ENCODE measurements around the gene SCGN.
A peak's percentile ranks its signal among the peaks of the same experiment; 100 is the strongest.

Gene SCGN

DNA sequence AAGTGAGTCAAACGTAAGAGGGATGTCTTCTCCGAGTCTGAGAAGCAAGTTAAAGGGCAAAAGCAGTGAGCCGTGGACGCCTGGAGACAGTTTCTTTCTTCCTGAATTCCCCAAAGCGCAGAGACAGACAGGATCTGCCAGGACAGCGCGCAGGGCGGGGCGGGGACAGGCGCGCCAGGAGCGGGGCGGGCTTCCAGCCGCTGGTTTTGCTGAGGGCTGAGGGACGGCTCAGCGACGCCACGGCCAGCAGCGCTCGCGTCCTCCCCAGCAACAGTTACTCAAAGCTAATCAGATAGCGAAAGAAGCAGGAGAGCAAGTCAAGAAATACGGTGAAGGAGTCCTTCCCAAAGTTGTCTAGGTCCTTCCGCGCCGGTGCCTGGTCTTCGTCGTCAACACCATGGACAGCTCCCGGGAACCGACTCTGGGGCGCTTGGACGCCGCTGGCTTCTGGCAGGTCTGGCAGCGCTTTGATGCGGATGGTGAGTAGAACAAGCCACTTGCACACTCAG, at the start of gene SCGN:
Gene SCGN (plus strand): TSS at position 209 of the 509 bp plus-strand sequence. CDS start 189 bp downstream, at position 398.
- peak; percentile 76 for DNase-seq

DNA sequence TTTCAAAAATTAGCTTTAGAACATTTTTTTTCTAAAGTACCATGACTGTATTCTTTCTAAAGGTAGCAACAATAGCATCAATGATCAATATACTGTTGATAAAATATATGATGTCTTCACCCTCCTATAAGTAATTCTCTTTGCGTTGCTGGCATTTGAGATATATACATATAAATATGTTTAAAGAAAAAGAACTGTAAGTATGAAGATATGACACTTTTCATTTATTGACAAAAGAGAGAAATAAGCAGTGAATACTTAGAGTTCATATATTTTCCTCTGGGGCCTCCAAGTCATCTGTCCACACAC, 49.4 kb upstream of the SCGN start:
- DNase-seq: no peak

DNA sequence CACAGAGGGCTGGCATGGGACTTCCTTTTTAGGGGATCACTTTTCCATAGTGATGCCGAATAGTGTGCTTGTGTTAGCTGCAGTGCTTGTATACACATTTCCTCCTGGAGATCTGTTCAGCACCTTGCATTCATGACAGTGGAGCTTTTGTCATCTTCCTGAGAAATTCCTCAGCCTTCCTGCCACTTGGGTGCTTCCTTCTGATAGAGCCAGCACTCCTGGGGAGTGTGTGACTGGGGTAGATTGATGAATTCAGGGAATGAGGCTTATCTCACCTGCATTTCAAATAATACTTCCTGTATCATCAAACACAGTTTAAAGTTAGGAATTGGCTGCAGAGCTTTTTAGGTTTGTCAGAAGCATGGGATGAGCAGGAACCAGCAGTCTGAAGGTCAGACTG, 48.8 kb upstream of the SCGN start:
- no peak for DNase-seq

DNA sequence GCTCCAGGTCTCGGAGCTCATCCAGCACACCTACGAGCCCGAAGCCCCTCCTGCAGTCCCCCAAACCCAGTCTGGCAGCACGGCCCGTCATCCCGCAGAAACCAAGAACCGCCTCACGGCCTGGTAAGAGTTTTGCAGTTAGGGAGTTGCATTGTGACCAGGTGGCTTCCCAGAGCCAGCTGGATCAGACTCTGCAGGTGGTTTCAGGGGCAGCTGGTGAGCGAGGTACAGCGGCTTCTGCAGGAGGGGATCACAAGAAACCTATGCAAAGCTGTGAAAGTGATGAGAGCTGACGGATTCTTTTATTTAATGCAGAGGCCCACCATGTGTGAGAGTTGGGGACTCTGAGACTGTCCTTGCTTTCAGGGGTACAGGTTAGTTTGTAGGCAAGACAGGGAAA, 45.9 kb upstream of the SCGN start:
- DNase-seq: peak; percentile 69

GRCh38 chr6:25608558-25609174, 43.3 kb upstream of the SCGN start:
- no peak for DNase-seq

- no peak for DNase-seq
Observed at GRCh38 chr6:25612666-25613065, 39.3 kb upstream of the SCGN start.

- DNase-seq: no peak
Observed at GRCh38 chr6:25613415-25613814, 38.6 kb upstream of the SCGN start.

- DNase-seq: no peak
Observed at GRCh38 chr6:25614052-25614451, 38.0 kb upstream of the SCGN start.

DNA sequence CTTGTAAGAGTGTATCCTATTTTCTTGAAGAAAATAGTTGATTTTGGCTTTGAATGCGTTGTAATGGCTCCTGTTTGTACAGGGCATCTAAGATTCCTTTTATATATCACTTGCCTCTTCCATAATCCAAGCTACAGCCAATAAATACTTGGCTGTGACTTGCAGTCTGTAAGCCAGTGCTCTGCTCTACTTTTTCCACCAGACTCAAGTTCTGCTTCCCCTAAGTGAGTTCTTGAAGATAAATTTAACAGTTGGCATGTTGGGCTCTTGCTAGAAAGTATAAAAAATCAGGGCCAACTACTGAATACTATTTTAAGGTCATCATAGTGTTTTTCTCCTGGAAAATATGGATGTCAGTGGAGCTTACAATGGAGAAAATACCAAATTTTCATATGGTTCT, 36.5 kb upstream of the SCGN start:
- DNase-seq: no peak

DNA sequence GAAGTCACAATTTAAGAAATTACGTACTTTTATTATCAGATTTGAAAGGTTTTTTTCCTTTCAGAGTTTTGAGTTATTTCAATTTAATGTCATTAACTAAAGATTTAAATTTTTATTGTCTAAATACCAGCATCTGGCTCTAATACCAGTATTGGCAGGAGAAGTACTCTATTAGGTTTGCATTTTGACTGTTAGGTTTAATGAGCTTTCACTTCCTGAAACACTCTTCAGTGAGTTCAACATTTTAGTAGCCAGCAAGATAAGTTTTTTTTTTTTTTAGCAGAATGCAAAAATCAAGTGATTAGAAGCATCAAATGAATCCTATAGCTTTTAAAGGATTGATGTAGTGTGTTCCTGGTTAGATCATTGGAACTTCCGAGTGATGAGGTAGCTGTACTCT, 34.0 kb upstream of the SCGN start:
- DNase-seq: no peak

- no peak for DNase-seq
Observed at GRCh38 chr6:25619217-25619616, 32.8 kb upstream of the SCGN start.

DNA sequence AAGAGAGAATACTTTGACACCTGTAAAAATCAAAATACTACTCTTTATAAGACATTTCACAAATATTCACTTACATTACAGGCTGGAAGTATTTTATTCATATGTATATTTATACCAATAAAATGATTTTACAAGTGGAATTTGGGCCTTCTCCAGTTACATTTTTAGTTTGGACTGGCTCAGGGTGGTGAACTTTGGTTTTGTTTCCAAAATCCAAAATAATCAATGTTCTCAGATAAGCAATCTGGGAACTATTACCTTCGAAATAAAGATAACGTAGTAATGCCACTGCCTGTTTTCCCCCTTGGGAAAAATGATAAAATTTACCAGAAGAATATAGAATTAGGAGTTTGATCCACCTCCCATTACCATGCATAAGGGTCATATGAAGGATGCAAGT, 31.6 kb upstream of the SCGN start:
- no peak for DNase-seq

GRCh38 chr6:25623065-25623464, 28.9 kb upstream of the SCGN start:
- no peak for DNase-seq

DNA sequence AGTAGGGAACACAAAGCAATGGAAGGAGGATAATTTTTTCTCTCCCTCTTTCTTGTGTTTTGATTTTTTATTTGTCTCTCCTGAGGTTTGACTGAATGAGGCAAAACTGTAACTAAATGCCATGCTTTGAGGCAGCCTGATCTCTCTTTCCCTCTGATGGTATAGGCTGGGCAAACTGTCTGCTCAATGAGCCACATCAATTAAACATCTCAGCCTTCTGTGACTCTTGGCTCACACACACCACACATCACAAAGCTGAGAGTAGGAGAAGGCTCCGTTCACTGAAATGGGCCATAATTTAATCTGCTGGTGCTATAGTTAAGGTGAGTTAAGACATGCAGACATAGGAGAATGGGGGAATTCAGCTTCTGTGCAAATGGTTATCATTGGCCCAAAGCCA, 28.1 kb upstream of the SCGN start:
- DNase-seq: peak; percentile 73

GRCh38 chr6:25627001-25627400, 25.0 kb upstream of the SCGN start:
- peak; percentile 52 for DNase-seq

- no peak for DNase-seq
Observed at GRCh38 chr6:25628471-25629197, 23.4 kb upstream of the SCGN start.

- peak; percentile 95 for DNase-seq
Observed at GRCh38 chr6:25629198-25629576, 22.8 kb upstream of the SCGN start.

DNA sequence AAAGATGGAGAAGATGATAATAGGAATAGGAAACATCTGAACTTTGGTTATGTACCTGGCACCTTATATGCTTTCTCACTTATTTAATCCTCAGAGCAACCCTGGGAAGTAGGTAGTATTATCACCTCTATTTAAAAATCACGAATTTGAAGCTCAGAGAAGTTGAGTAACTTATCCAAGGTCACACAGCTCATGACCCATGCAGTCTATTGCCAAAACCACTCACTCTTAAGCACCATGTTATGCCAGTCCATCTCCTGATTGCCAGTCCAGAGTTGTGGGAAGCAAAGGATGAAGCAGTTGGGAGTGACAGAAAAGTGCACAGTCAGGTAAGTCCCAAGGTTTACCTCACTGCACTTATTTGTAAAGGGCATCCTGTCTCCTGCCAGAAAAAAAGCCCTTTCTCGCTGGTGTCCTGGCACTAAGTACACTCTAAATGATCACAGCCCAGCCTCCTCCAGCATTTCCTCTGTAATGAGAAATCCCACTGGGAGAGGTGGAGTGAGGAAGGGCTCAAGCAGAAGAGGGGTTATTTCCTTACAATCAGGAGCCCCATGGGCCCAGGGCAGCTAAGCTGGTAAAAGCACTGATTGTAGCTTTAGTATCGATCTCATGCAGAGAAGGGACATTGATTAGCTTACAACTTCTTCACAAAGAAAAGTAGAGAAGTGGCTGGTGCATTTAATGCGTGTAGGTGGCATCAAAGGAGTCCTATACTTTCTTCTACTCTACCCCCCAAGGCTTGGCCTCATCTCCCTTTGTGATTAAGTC, 21.3 kb upstream of the SCGN start:
- DNase-seq: peak; percentile 42

GRCh38 chr6:25635886-25636317, 16.1 kb upstream of the SCGN start:
- no peak for DNase-seq

- DNase-seq: no peak
Observed at GRCh38 chr6:25637211-25637610, 14.8 kb upstream of the SCGN start.

- DNase-seq: peak; percentile 94
Observed at GRCh38 chr6:25637960-25638434, 14.0 kb upstream of the SCGN start.

- no peak for DNase-seq
Observed at GRCh38 chr6:25639653-25640052, 12.4 kb upstream of the SCGN start.

DNA sequence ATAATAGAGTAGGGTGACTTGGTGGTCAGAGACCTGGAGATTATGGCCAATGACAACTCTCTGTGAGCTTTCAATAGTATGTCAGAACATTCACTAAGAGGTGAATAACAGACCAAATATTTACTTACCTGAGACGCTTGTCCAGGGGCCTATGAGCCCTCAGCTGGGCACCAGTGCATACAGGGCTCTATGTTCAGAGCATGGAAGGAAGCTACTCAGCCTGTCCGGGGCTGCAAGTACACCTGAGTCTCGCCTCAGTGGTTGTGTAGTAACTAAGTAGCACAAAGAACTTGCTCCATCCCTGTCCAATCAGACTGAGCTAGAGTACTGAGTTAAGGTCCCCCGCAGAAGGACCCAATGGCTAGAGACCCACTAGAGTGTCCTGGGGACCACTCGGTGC, 11.6 kb upstream of the SCGN start:
- DNase-seq: no peak

DNA sequence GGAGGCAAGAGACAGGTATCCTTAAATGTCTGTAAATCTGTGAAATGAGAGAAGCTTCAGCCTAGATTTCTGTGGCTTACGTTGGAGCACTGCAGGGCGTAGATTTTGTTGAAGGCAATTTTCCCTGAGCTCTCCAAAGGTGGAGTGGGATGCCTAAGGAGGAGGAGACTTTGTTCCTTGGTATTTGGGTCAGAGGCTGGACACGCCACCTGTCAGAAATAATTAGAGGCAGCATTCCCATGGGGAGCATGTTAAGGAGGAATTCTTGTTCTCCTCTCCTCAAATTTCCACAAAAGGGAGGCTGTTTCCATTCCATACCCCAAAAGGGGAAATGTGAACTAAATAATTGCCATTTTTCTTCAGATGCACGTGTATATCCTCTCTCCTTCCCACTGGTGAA, 11.1 kb upstream of the SCGN start:
- DNase-seq: no peak
